CD4-positive, alpha-beta T cell treated with Interferon alpha-2 for 1 hour (primary cell): ENCODE measurements around the gene CDADC1.
"Not testable (repeated sequence)": the region's sequence is repeated elsewhere in the genome, so short reads cannot be mapped to it uniquely, and the experiment has no call there.

ENCODE experiments used
- DNase-seq, 2 donors: peaks; one replicate each; pipeline ENCODE4 v3.0.0-alpha.2; 2020 to 2022

Gene CDADC1

GRCh38 chr13:49319951-49320350 is 72.2 kb downstream of the CDADC1 start:
- DNase-seq: no peak

GRCh38 chr13:49320975-49321374 is 73.2 kb downstream of the CDADC1 start:
- DNase-seq: no peak

- DNase-seq: no peak
These were observed 75.0 kb downstream of the CDADC1 start for GRCh38 chr13:49322702-49323101.

- DNase-seq: no peak
These were observed 75.6 kb downstream of the CDADC1 start for GRCh38 chr13:49323344-49323743.

GRCh38 chr13:49326222-49326917 is 78.6 kb downstream of the CDADC1 start:
- no peak for DNase-seq

GRCh38 chr13:49327145-49327544 is 79.4 kb downstream of the CDADC1 start:
- DNase-seq: not testable (repeated sequence)

- DNase-seq: no peak
These were observed 82.3 kb downstream of the CDADC1 start for GRCh38 chr13:49329831-49330545.

GRCh38 chr13:49330546-49330864 is 82.8 kb downstream of the CDADC1 start:
- DNase-seq: no peak

- DNase-seq: no peak
These were observed 88.9 kb downstream of the CDADC1 start for GRCh38 chr13:49336655-49337054.

- no peak for DNase-seq
These were observed 92.4 kb downstream of the CDADC1 start for GRCh38 chr13:49340161-49340560.

- DNase-seq: no peak
These were observed 93.8 kb downstream of the CDADC1 start for GRCh38 chr13:49341517-49341916.

GRCh38 chr13:49341941-49342340 is 94.2 kb downstream of the CDADC1 start:
- no peak for DNase-seq

GRCh38 chr13:49342454-49342853 is 94.7 kb downstream of the CDADC1 start:
- no peak for DNase-seq
